ENCODE measurements around the gene RGS3. TPM values are rescaled to one million over a fixed set of nuclear protein-coding genes. Genes with fewer than 3 reads are reported as not detected.

The RGS3 gene
- total and polyA plus RNA-seq, 2 donors (not counting 3 experiments of a cell fraction or from before 2014, with no cell fraction given): 356 to 416 TPM

- H3K9me1 ChIP-seq (replicated peaks; ENCODE audit: control insufficient read depth, extremely low read depth, insufficient read depth, low read length): no peaks in the 10 kb centered on the region
- H3K27me3 ChIP-seq (ENCODE audit: control insufficient read depth in 2 of 2, insufficient read depth in 2 of 2, low read length in 2 of 2): no peaks in the 10 kb centered on the region
- no peak overlapping the region for H3K4me3 ChIP-seq (replicated peaks in 1 of 3; ENCODE audit: insufficient read depth in 1 of 3, low read depth in 1 of 3, low read length in 3 of 3)
- CTCF ChIA-PET: interaction anchor here (1.1 to 18.1 kb wide), 5 partner anchors 12 to 54 kb away, joined by 3 to 1173 read pairs (median 8); no protein-coding TSS in a partner anchor
- no peak overlapping the region for H3K27ac ChIP-seq (ENCODE audit: insufficient read depth, low read depth, low read length)
- H3K36me3 ChIP-seq (ENCODE audit: control insufficient read depth in 2 of 2, extremely low read depth in 1 of 2, insufficient read depth in 2 of 2, low read length in 2 of 2): no peaks in the 10 kb centered on the region
- H3K9ac ChIP-seq (replicated peaks; ENCODE audit: extremely low read depth, insufficient read depth, low read length): no peak overlapping the region
- DNase-seq (ENCODE audit: low read depth, low spot score) (no peak), FAIRE-seq (no peak)
- H2AFZ ChIP-seq (ENCODE audit: low read depth, low read length): no peak overlapping the region
- POLR2A ChIA-PET: interaction anchor here (6.1 to 7.5 kb wide), 2 partner anchors 17 to 52 kb away, joined by 45 to 75 read pairs; no protein-coding TSS in a partner anchor
- no TSS peak for BruUV-seq (replicated peaks)
- dilution Hi-C loops (cut with MboI; ENCODE audit: extremely low pct_ligation_motif_present, low sequenced_read_pairs) (no loop called here), intact Hi-C loops (cut with micrococcal nuclease) (no loop called here)
- H3K4me1 ChIP-seq (ENCODE audit: control insufficient read depth, extremely low read depth, insufficient read depth, low read length): peaks cover 33% of the 10 kb centered on the region
- TF ChIP-seq GATA2 (IDR thresholded peaks at IDR 0.05; ENCODE audit: insufficient read depth, insufficient read length, low read depth, low read length) (no peak), CTCF (IDR thresholded peaks at IDR 0.05; ENCODE audit: extremely low read depth in 1 of 2, insufficient read depth in 1 of 2, low read depth in 1 of 2, low read length in 2 of 2) (no peak), MYC (IDR thresholded peaks at IDR 0.05; ENCODE audit: low read depth, low read length) (no peak), JUN (IDR thresholded peaks at IDR 0.05; ENCODE audit: borderline replicate concordance, insufficient read depth, insufficient read length, low read depth) (no peak), POLR2A (IDR thresholded peaks at IDR 0.05; ENCODE audit: low read depth, low read length) (no peak), POLR2AphosphoS5 (IDR thresholded peaks at IDR 0.05; ENCODE audit: insufficient read depth, low read depth, low read length) (no peak), FOS (IDR thresholded peaks at IDR 0.05; ENCODE audit: borderline replicate concordance, insufficient read depth, low read length) (no peak), MAX (IDR thresholded peaks at IDR 0.05; ENCODE audit: insufficient read depth, insufficient read length) (no peak), EZH2 (IDR thresholded peaks at IDR 0.05; ENCODE audit: borderline replicate concordance, low read depth, low read length, severe bottlenecking) (no peak)
- no peaks in the 10 kb centered on the region for H3K79me2 ChIP-seq (ENCODE audit: control insufficient read depth, insufficient read depth, low read length)
- no peaks in the 10 kb centered on the region for H4K20me1 ChIP-seq (replicated peaks; ENCODE audit: control insufficient read depth, extremely low read depth, insufficient read depth, low read length)
- no peak overlapping the region for H3K4me2 ChIP-seq (ENCODE audit: insufficient read depth, low read length)
- H3K9me3 ChIP-seq (replicated peaks; ENCODE audit: control insufficient read depth, insufficient read depth, low read length): no peaks in the 10 kb centered on the region
These were observed 140.2 kb downstream of the RGS3 start for GRCh38 chr9:113603773-113604172.
